Retina (tissue), 1 donor: ENCODE data around the gene IPO8.
"Not testable (repeated sequence)": the region's sequence is repeated elsewhere in the genome, so short reads cannot be mapped to it uniquely, and the experiment has no call there.

Experiments used
- DNase-seq: peaks from one replicate; pipeline ENCODE4 v3.0.0-alpha.2; 2016

Gene IPO8

DNA sequence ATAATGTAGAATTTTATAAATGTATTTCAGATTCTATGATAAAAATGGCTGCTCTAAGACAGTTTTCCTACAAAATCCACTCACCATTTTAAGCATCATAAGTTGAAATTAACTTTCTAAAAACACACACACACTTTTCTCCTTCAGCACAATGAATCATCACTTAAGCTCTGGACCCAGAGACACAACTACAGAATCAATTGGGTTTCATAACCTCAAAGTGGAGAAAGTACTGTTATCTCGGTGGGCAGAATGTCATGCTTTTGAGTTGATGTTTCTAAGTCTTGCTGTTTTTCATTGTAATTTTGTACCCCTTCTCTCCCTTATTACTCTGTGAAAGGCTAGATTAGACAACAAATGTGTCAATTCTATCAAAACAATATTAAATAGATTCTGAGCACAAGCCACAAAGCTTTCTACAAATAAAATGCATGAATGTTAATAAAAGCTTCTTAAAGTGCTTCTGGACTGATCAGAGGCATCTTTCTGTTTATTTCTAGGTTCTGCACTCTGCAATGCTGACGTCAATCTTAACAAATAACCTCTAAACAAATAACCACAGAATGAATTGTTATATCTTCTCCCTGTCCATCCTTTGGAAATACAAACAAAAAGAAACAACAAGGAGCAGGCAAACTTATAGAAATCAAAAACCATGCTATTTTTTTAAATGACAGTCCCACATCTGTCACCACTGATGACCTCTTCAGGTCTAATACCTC is 8.2 kb downstream of the IPO8 start:
- no peak for DNase-seq

DNA sequence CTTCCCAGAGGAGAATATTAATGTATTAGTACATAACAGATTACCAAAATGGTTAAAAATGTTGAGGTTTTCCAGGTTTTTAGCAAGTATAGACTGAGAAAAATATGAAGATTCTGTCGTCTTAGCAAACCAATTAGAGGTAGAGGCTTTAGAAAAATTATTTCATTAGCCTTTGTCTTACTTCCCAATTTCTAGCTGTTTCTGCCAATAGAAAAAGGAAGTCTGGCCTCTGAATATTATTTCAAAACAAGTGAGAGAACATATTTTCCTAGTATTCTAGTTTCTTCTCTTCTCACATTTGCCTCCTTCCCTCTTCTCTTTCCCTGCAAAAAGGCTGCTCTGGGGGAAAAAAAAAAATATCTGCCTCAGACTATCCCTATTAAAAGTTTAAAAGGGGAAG is 16.4 kb downstream of the IPO8 start:
- no peak for DNase-seq

DNA sequence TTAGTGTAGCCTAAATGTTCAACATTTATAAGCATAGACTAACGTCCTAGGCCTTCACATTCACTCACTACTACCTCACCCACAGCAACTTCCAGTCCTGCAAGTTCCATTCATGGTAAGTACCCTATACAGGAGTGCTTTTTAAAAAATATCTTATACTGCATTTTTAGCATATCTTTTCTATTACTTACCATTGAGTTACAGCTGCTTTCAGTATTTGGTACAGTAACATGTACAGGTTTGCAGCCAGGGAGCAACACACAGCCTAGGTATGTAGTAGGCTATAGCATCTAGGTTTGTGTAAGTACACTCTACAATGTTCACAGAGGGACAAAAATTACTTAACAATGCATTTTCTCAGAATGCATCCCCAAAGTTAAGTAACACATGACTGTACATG is 17.4 kb downstream of the IPO8 start:
- no peak for DNase-seq

DNA sequence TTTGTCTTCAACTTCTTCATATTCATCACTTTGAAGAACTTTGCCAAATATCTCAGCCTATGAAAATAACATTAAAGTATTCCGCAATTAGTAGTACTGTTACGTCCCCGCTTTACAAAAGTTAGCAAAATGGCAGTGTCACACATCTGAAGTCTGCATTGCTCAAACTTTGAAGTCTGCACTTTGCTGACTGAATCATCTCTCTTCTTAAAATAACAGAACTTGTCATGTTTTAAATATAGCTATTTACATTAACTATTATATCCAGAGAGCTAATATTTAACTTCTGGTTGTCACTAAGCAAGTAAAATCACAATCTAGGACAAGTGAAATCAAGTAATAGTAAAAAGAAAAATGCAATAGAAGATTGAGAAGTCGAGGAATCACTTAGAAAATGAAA is 34.5 kb downstream of the IPO8 start:
- no peak for DNase-seq

DNA sequence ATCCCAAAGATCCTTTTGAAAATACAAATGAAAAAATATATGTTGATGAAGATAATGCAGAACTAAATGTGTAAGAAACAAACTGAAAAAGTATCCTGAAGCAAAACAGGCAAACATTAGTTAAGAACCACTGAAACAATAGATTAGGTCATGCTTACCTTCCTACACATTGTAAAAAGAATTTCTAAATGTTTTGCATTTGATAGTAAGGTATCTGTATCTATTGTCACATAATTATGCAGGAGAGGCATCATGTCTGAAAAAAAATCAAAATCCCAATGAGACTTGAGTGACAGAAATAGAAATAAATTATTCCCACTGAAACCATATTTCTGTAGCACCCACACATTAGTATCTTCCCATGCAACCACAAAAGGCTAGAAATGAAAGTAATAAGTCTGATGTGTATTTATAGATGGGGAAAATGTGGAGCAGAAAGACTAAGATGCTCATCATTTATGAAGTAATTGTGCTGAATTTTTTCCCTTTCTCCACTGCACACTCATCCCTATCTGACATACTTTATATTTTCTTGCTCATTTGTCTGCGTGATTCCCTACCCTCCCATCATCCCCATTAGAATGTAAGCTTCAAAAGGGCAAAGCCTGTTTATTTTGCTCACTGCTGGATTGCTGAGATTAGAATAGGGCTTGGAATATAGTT is 43.5 kb downstream of the IPO8 start:
- no peak for DNase-seq

DNA sequence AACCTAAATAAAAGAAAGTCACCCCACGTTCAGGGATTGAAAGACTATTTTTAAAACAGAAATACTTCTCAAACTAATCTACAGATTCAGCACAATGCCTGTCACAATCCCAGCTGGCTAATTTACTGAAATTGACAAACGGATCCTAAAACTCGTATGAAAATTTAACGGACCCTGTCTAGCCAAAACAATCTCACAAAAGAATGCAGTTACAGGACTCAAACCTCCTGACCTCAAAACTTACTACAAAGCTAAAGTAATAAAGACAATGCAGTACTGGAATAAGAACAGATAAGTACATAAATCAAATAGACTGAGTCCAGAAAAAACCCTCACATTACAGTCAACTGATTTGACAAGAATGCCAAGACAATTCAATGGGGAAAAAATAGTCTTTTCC is 48.8 kb downstream of the IPO8 start:
- no peak for DNase-seq

DNA sequence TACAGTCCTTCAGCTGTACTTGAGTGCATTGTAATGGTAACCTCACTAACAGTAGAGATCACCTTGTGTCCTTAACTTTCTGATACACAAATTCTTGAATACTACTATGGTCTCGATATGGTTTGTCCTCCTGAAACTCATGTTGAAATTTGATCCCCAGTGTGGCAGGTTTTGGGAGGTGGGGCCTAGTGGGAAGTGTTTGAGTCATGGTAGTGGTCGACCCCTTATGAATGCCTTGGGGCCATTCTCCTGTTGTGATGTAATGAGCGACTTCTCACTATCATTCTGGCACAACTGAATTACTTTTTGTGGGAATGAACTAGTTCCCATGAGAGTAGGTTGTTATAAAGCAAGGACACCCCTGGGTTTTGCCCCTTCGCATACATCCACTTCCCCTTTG is 52.3 kb downstream of the IPO8 start:
- no peak for DNase-seq

DNA sequence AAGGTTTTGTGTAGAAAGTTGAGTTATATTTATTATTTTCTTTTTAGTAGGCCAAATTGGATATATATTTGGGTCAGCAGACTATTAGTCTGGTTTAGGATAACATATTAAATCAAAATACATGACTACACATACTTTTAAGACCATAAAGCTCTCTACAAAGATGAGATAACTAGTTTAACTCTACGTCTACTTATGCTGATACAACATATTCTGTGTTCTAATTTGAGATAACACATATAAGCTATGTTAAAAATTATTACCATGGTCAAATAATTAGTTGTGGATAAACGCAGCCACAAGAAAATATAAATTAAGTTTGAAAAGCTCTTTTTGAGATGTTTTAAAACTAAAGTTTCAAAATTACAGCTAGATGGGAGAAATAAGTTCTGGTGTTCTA is 55.3 kb downstream of the IPO8 start:
- DNase-seq = no peak

DNA sequence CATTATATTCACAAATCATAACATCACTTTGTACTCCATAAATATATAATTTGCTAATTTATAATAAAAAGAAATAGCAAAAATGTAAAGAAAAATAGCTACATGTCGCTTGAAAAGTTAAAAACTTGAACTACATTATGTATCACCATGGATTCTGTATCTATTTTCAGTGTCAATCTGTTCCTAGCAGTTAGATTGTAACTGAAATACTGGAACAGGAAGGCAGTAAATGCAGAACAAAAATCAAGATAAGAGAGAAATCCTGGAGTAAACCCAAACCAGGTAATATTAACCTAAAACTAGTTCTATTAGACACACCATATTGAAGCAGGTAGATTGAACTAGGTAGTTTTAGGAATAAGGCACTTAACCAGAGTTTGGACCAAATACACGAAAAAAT is 60.3 kb downstream of the IPO8 start:
- no peak for DNase-seq

DNA sequence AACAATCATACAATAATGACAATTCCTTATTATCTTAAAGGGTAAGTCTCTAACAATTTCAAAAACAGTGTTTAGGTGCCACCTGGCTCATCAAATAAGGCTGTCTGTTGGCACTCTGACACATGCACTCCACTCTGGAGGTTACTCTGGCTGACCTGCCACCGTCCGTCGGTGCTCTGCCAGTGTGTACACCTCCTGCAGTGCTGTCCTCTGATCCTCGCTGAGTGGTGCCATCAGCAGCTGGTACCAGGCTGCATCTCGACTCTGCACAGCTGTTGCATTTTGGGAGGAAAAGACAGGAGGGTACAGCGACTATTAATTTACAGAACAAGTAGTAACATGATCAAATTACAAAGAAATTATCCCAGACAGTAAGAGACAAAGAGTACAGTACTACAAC is 63.9 kb downstream of the IPO8 start:
- DNase-seq = no peak

DNA sequence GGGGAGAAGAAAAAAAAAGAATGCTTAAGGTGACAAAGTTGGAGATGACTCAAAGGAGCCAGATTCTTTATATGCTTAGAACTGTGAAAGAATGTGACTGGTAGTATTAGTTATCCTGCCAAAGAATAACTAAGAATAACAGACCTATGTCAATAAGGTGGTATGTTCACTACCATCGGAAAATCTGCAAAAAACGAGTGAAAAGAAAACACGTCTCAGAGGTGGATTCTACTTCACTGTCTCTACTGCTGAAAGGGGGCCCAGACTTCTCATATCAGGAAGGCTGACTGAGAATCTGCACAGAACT is 64.7 kb downstream of the IPO8 start:
- DNase-seq = no peak

DNA sequence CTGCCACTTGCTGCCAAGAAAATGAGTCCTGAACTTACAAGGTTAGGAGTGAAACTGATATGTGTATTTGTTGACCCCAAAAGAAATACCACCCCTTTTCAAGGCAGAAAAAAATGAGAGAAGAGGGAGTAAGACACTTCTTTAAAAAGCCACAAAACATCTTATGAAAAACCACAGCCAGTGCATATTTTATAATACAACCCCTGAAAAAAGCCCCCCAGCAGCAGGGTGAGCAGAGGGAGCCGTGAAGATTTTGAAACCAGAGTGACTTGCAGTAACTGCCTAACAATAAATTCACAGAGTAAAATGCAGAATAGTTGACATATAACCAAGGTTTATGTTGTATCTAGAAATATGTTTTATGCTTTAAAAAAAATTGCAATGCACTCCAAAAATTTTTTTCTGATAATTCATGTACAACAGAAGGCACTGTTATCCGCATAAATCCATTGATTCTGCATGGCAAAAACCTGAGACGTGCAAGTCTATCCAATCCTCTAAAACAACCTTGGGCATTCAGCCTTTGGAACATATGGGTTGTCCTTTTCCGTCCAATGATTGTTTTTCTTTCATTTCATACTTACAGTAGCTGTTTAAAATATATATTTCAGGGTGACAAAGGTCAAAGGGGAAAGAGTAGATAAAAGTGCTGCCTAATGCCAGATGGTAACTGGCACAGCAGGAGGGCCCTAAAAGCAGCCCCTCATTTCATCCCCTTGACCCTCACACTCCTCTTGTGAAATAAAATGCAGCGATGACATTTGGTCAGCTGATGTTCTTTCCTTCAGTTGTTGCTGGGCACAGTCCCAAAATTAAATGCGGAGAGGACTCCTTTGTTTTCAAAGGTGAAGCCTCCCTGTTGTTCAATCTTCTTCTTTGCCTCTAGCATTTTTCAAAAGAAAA is 65.3 kb downstream of the IPO8 start:
- no peak for DNase-seq

DNA sequence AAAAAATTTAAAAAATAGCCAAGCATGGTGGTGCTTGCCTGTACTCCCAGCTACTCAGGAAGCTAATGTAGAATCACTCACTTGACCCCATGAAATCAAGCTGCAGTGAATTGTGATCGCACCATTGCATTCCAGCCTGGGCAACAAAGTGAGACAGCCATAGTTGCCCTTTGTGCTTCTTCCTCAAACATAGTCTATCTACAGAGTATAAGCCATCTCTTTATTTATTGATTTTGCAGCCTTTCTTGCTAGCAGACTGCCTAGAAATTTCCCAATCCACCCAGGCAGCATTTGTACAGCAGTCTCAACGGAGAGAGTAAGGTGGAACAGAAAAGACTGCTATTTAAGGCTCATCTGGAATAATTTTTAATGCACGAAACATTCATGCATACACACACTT is 68.8 kb downstream of the IPO8 start:
- no peak for DNase-seq

DNA sequence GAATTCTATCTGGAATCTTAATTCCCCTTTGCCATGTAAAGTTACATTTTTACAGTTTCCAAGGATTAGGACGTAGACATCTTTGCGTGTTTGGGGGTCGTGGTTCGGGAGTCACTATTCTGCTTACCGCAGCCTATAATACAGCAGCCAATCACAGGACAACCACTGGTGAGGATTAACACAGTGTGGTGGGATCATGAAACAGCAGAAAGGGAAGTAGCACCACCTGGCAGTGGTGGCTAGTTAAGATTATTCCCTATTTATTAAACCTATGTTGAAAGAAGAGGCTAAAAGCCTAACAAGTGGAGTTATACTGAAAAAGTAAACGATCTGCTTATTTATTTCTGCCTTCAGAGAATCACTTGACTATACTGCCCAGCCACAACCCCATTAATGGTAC is 71.7 kb downstream of the IPO8 start:
- DNase-seq = no peak

DNA sequence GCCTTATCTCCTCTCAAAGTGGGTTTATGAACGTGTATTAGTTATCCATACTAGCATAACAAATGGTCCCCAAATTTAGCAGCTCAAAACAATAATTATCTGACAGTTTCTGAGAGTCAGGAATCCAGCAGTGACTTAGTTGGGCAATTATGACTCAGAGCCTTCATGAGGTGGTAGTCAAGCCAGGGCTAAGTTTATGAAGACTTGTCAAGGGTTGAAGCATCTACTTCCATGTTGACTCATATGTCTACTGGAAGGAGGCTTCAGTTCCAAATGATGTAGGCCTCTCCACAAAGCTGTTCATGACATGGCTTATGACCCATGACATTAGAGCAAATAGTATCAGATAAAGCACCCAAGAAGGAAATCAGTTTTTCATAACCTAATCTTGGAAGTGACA is 73.2 kb downstream of the IPO8 start:
- DNase-seq = no peak

DNA sequence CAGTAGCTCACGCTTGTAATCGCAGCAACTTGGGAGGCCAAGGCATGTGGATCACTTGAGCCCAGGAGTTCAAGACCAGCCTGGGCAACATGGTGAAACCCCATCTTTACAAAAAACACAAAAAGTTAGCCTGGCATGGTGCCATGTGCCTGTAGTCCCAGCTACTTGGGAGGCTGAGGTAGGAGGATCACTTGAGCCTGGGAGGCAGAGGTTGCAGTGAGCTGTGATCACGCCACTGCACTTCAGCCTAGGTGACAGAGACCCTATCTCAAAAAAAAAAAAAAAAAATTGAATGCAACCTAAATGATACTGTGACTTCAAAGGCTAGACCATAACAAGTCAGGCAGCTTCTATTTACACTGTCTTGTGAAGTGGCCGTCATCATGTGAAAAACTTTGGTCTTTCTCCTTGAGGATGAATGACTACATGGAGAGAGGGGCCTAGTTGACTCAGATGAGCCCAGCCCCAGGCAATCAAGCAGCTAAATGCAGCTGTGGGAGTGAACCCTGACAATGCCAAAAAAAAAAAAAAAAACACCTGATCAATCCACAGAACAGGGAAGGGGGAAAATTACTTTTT is 73.9 kb downstream of the IPO8 start:
- DNase-seq = not testable (repeated sequence)

DNA sequence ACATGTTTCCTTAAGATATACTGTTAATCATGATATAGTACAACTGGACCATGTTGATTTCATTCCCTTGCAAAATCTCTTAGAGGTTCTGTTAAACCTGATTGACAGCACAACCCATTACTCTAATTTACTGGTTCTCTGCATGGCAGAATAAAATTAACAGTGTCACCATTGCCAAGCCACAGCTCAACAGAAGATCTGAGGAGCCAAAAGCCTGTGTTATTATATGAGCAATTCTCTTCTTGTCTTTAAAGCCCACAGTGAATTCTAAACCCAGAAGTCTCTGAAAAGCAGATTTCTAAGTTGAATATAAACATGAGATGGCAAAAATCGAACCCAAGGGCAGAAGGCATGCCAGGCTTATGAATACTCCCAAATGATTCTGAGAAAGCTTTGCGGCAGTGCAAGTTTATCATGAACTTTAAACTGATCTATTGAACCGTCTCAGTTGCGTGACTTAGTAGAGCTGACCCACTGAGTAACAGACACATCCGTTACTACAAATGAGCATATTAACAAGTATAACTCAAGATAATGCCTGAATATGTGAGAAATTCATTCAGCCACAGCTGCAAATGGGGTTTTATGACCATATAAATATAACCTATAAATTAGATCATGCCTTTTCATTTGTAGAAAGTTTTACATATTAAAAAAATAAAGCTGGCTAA is 78.2 kb downstream of the IPO8 start:
- DNase-seq = no peak

DNA sequence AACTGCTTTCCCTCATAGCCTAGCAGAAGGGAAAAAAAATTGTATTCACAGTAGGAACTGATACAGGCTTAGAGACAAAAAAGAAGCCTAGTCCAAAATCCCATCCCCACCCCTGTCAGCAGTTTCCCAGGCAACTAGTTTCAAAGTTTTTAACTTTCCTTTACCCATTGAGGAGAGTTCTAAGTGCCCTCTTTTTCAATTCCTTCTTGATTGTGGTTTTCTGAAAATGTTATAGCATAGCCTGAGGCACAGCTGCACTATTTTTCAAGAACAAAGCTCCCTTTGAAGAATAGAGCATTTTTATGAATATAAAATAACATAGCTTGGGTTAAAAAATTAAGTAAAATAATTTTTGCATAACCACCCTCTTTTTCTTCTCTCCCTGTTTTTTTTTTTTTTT is 81.6 kb downstream of the IPO8 start:
- no peak for DNase-seq

DNA sequence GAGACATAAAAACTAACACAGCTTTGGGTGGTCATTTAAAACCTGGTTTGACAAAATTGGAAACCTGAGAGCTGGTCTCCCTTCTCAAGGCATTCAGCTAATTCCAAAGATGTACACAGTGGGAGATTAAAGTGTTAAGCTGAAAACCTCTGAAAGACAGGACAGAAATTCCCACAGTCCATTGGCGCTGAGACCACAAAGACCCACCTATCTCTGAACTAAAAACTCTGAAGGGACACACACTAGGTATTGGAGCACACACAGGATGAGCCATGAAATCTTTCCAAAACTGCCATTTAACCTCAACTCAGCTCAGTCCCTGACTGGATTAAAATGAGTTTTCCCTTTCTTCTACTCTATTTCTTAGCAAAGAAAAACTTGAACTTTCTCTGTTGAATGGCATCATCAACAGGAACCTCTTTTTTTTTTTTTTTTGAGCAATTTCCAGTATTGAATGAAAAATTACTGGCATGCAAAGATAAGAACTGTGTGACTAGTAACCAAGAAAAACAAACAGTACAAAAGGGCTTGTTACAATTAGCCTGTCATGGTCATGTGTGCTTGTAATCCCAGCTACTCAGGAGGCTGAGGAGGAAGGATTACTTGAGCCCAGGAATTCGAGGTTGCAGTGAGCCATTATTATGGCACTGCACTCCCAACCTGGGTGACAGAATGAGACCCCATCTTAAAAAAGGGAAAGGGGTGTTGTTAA is 82.4 kb downstream of the IPO8 start:
- DNase-seq = no peak

DNA sequence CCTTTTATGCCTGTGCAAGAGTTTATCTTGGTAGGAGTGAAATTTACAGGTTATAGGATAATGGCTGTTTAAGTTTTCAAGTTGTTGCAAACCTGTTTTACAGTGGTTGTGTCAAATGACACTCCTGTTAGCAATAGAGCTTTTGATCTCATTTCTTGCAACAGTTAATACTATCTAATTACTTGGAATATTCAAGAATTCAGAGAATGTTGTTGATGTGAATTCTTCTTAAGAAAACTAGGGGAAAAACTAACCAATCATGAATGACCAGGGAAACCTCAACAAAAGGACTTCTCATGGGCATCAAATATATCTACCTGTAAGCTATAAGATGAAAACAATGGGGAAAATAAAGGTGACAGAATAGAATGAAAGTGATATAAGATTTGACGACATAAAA is 85.0 kb downstream of the IPO8 start:
- DNase-seq = no peak

DNA sequence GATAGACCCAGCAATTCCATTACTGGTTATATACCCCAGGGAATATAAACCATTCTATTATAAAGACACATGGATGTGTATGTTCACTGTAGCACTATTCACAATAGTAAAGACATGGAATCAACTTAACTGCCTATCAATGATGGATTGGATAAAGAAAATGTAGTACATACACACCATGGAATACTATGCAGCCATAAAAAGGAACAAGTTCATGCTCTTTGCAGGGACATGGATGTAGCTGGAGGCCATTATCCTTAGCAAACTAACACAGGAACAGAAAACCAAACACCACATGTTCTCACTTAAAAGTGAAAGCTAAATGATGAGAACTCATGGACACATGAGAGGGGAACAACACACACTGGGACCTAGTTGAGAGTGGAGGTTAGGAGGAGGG is 85.8 kb downstream of the IPO8 start:
- not testable (repeated sequence) for DNase-seq

DNA sequence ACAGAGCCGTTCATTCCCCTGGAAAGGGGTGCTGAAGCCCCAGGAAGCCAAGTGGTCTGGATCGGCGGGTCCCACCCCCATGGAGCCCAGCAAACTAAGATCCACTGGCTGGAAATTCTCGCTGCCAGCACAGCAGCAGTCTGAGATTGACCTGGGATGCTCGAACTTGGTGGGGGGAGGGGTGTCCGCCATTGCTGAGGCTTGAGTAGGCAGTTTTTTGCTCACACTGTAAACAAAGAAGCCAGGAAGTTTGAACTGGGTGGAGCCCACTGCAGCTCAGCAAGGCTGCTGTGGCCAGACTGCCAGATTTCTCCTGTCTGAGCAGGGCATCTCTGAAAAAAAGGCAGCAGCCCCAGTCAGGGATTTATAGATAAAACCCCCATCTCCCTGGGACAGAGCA is 91.4 kb downstream of the IPO8 start:
- not testable (repeated sequence) for DNase-seq

DNA sequence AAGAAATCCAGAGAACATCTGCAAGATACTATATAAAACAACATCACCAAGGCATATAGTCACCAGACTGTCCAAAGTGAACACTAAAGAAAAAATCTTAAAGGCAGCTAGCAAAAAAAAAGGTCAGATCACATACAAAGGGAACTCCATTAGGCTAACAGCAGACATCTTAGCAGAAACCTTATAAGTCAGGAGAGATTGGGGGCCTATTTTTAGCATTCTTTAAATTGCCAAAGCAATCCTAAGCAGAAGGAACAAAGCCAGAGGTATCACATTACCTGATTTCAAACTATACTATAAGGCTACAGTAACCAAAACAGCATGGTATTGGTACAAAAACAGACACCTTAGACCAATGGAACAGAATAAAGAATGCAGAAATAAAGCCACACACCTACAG is 92.5 kb downstream of the IPO8 start:
- no peak for DNase-seq
